ENCODE measurements around the gene FOXD3. TPM values are rescaled to one million over a fixed set of nuclear protein-coding genes. Genes with fewer than 3 reads are reported as not detected.
A peak's percentile ranks its signal among the peaks of the same experiment; 100 is the strongest.

The FOXD3 gene
- total RNA-seq, 2 experiments from 2014 or later: not detected

DNA sequence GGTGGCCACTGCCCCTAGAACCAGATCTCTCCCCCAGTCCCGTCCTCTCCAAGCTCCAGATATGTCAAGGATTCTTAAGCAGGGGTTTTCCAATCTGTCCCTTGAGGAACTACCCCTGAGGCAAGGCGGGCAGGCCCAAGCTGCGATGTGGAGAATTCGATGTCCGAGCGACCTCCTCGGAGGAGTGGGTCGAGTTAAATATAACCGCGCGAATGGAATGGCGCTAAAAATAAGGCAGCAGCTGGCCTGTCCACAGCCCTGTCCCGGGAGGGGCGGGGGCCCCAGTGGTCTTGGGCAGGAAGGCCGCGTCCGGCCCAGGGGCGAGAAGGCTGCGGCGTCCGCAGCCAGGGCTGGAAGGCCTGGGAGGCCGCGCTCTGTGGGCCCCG, 5.8 kb upstream of the FOXD3 start:
- Mint-ChIP-seq H3K36me3 (ENCODE audit: low read depth) (peaks cover 6% of the 10 kb centered on the region), H3K4me3 (no peak overlapping the region), H3K9me3 (peaks cover 8% of the 10 kb centered on the region), H3K4me1 (ENCODE audit: low read depth) (peaks cover 34% of the 10 kb centered on the region), H3K27ac (no peak overlapping the region), H3K27me3 (ENCODE audit: low read depth) (peaks cover 66% of the 10 kb centered on the region)
- CTCF ChIA-PET: interaction anchor here (0.7 to 2.9 kb wide), 5 partner anchors 10 to 222 kb away, joined by 3 to 12 read pairs (median 3); no protein-coding TSS in a partner anchor
- no peak for DNase-seq
- intact Hi-C loops (cut with micrococcal nuclease): loop anchor here (2.0 kb wide), 1 partner anchor 222 kb away; no protein-coding TSS in a partner anchor

DNA sequence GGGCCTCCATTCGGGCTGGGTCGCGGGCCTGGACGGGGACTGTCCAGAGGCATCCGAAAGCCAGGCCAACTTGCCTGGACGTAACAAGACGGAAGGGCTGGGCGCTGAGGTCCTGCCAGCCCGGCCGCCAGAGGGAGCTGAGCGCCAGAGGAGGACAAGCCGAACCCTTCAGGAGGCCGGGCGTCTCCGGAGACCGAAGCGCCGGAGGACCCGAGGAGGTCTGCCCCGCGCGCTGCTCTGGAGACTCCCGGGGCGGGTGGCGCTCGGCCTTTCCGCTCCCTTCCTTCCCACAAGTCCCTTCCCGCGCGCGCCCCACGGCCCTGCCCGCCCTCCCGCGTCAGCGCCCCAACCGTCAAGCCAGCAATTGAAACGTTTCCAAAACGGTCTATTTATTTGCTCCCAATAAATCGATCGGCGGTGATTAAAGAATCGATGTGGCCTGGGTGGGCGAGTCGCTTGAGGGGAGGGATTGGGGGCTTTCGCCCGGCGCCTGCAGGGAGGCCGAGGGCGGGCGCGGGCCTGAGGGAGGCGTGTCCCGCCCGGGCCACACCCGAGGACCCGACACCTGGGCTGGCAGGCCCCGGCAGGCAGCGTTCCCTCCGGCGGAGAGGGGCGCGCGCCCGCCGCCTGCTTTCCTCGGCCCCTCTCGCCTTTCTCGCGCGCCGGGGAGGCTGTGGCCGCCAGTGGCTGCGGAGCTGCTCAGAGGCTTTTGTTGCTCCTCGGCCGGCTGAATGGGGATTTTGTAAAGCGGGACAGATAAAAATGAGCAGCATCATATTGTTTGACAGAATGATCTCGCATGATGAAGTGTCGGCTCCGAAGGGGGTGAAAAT, 5.2 kb upstream of the FOXD3 start:
- Mint-ChIP-seq H3K4me1 (ENCODE audit: low read depth) (peaks cover 38% of the 10 kb centered on the region), H3K9me3 (peaks cover 8% of the 10 kb centered on the region), H3K4me3 (peak overlapping the region; percentile 63), H3K27me3 (ENCODE audit: low read depth) (peaks cover 69% of the 10 kb centered on the region), H3K27ac (no peak overlapping the region), H3K36me3 (ENCODE audit: low read depth) (peaks cover 6% of the 10 kb centered on the region)
- peak; percentile 67 for DNase-seq
- CTCF ChIA-PET: interaction anchor here (0.6 to 2.9 kb wide), 6 partner anchors 9 to 221 kb away, joined by 3 to 12 read pairs (median 3); no protein-coding TSS in a partner anchor
- intact Hi-C loops (cut with micrococcal nuclease): loop anchor here (1.0 to 2.0 kb wide), 2 partner anchors 124 to 222 kb away; no protein-coding TSS in a partner anchor

DNA sequence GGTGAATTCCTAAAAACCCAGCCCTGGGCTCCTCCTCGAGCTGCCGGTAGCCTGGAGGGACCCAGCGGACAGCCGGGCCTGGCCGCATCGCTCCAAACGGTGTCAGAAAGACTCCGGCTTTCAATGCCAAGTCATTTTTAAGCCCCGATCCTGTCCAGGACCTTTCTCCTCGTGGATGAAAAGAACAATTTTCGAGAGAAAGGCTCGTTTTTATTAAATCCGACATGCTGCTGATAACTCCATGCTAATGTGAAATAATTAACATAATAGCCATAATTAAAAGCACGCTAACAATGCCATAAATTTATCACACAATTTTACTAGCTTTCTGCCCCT, 4.6 kb upstream of the FOXD3 start:
- no peak overlapping the region for H3K27ac Mint-ChIP-seq
- intact Hi-C loops (cut with micrococcal nuclease): loop anchor here (1.0 to 2.0 kb wide), 4 partner anchors 10 to 221 kb away; no protein-coding TSS in a partner anchor
- peaks cover 68% of the 10 kb centered on the region for H3K27me3 Mint-ChIP-seq (ENCODE audit: low read depth)
- no peak for DNase-seq
- CTCF ChIA-PET: interaction anchor here (0.6 to 2.9 kb wide), 2 partner anchors 9 to 547 kb away, joined by 4 to 12 read pairs; no protein-coding TSS in a partner anchor
- H3K9me3 Mint-ChIP-seq: peaks cover 8% of the 10 kb centered on the region
- H3K4me3 Mint-ChIP-seq: peak overlapping the region; percentile 63
- peaks cover 6% of the 10 kb centered on the region for H3K36me3 Mint-ChIP-seq (ENCODE audit: low read depth)
- H3K4me1 Mint-ChIP-seq (ENCODE audit: low read depth): peaks cover 38% of the 10 kb centered on the region

DNA sequence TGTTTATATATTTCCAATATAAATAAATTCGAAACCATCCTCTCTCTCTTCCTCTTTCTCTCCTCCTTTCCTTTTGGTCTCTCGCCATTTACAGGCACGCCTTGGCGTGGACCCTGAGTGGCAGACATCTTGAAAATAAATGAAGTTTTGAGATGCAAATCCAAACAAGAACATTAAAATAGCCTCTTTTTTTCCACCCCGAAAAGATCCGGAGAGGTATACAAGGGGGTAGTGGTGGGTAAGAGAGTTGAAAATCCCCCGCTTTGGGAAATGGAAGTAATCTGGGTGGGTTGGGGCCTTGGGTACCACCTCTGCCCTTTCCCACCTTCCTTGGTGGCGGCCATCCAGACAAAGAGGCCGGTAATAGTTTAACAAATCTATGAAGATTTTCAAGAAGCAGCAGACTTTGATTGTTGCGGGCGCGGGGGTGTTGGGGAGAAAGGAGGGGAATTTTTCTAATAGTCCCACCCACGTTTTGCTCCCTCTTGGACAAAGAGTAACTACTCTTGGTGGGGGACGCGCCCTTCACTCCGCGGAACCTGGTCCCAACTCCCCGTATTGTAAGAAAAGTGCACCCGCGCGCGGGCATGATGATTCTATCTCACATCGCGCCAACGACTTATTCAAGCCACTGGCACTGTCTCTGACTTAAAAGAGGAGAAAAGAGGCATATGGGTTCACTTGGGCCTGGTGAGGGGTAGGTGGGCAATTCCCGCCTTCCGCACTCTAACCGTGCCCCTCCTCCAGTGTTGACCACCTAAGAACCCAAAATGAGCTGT, 4.0 kb upstream of the FOXD3 start:
- intact Hi-C loops (cut with micrococcal nuclease): loop anchor here (1.0 to 2.0 kb wide), 2 partner anchors 9 to 14 kb away; no protein-coding TSS in a partner anchor
- CTCF ChIA-PET: interaction anchor here (0.6 to 2.2 kb wide), 2 partner anchors 12 to 546 kb away, joined by 4 to 12 read pairs; no protein-coding TSS in a partner anchor
- DNase-seq: no peak

DNA sequence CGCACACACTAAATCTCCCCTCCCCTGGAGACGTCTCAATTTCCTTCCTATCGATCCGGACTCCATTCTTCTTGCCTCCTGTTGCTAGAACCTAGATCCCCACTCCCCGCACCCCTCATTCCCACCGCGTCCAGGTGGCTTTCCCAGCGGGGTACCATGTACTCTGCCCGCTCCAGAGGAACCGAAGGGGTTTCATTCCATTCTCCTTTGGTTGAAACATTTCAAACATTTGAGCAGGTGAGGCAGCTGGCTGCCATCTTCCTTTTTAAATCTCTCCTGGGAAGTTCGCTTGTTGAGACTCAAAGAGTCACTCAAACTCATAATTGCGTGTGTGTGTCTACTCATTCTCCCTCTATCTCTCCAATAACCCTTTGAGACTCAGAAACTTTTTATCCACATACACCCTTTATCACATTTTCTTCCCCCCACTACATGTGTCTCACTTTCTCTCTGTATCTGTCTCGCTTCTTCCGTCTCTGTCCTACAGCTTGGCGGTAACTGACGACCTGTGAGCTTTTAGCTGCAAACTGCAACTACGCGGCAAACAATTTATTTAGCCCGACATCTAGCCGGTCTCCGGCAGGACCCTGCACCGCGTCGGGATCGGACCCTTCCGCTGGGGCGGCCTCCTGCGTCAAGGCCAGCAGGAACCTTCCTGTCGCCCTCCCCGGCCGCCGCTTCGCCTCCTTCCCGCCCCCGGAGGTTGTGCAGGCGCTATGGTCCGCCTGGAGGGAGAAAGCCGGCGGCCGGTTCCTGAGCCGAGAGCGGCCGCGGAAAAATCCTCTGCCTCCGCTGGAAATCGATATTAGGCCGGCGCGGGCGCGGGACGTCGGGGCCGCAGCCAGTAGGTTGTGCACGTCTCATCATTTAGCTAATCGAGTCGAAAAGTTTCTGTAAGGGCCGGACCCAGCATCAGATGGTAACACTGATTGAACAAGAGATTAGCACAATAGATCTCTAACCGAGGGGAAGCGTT, 3.0 kb upstream of the FOXD3 start:
- CTCF ChIA-PET: interaction anchor here (2.2 kb wide), 1 partner anchor 11 kb away, joined by 12 read pairs; no protein-coding TSS in a partner anchor
- intact Hi-C loops (cut with micrococcal nuclease): loop anchor here (2.0 to 10.0 kb wide), 4 partner anchors 13 to 882 kb away; partner anchors contain the start of genes ROR1 and USP1
- peak overlapping the region; percentile 28 for H3K4me3 Mint-ChIP-seq
- H3K9me3 Mint-ChIP-seq: peaks cover 8% of the 10 kb centered on the region
- no peak overlapping the region for H3K27ac Mint-ChIP-seq
- no peak for DNase-seq
- H3K4me1 Mint-ChIP-seq (ENCODE audit: low read depth): peaks cover 38% of the 10 kb centered on the region
- H3K36me3 Mint-ChIP-seq (ENCODE audit: low read depth): peaks cover 6% of the 10 kb centered on the region
- H3K27me3 Mint-ChIP-seq (ENCODE audit: low read depth): peaks cover 65% of the 10 kb centered on the region

More for the DNA sequence above, 4.0 kb upstream of the FOXD3 start:
- peak overlapping the region; percentile 63 for H3K4me3 Mint-ChIP-seq
- H3K27ac Mint-ChIP-seq: no peak overlapping the region
- H3K27me3 Mint-ChIP-seq (ENCODE audit: low read depth): peaks cover 69% of the 10 kb centered on the region
- peaks cover 38% of the 10 kb centered on the region for H3K4me1 Mint-ChIP-seq (ENCODE audit: low read depth)
- peaks cover 8% of the 10 kb centered on the region for H3K9me3 Mint-ChIP-seq
- peaks cover 6% of the 10 kb centered on the region for H3K36me3 Mint-ChIP-seq (ENCODE audit: low read depth)

DNA sequence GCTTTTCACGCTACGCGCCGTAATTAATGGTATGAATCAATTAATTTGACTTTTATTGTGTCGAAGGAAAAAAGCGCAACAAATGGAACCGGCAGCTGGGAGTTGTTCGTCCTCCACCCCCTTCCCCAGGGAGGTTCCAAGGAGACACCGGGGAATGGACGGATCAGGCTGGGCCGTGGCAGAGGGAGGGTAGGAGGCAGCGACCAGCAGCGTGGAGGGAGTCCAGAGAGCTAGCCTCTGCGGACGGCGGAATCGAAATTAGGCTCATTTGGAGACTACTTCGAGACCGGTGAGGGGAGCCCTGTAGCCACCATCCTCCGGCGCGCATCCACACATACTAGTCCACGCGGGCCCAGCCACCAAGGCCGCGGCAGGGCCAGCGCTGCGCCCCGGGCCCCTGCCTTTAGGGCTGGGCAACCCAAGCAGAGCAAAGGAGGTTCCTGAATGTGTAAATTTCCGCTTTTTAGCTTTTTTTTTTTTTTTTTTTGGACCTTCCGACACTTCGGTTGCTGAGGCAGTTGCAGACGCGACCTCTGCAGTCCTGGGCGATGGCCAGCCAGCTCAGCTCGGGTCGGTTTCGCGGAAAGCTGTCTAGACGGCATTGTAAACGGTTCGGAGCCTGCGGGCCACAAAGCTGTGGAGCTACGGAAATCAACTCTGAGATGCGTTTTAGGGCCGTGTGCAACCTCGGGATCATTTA, 2.2 kb upstream of the FOXD3 start:
- intact Hi-C loops (cut with micrococcal nuclease): loop anchor here (5.0 to 10.0 kb wide), 3 partner anchors 455 to 883 kb away; partner anchors contain the start of genes ROR1 and USP1
- H3K4me1 Mint-ChIP-seq (ENCODE audit: low read depth): peaks cover 42% of the 10 kb centered on the region
- H3K4me3 Mint-ChIP-seq: peak overlapping the region; percentile 24
- no peak for DNase-seq
- H3K27ac Mint-ChIP-seq: no peak overlapping the region
- CTCF ChIA-PET: interaction anchor here (2.2 kb wide), 1 partner anchor 10 kb away, joined by 12 read pairs; no protein-coding TSS in a partner anchor
- H3K9me3 Mint-ChIP-seq: peaks cover 8% of the 10 kb centered on the region
- peaks cover 66% of the 10 kb centered on the region for H3K27me3 Mint-ChIP-seq (ENCODE audit: low read depth)
- H3K36me3 Mint-ChIP-seq (ENCODE audit: low read depth): peaks cover 6% of the 10 kb centered on the region

DNA sequence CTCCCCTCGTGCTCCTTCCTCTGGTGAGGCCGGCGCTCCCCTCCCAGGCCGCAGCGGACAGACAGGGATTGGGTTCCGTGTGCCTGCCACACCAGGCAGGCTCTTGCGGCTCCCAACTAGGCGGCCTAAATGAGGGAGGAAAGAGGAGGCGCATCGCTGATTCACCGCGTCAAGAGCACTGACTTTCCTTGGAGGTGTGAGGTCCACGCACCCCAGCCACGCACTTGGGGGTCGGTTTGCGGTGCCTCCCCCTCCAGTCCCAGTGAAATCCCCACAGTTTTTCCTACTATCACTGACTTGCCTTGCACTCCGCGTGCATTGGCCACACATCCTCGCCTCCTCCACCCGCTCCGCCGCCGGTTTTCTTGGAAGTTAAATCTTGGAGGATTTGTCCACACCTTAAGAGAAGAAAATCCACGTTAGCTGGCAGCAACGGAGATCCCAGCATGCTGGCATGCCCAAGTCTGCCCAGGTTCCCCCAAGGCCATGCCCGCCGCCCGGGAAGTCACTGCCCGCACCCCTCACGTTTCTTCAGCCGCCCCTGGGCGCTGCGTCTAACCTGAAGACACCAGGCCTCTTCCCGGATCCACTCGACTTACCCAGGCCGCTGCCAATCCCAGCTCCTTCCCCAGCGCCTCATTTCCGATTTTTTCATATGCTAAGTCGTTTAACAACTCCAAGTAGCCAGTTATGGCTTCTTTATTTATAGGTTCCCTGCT, 1.1 kb upstream of the FOXD3 start:
- Mint-ChIP-seq H3K4me3 (peak overlapping the region; percentile 72), H3K27ac (peak overlapping the region; percentile 54), H3K4me1 (ENCODE audit: low read depth) (peaks cover 43% of the 10 kb centered on the region), H3K27me3 (ENCODE audit: low read depth) (peaks cover 64% of the 10 kb centered on the region), H3K9me3 (peaks cover 8% of the 10 kb centered on the region), H3K36me3 (ENCODE audit: low read depth) (peaks cover 6% of the 10 kb centered on the region)
- DNase-seq: no peak
- intact Hi-C loops (cut with micrococcal nuclease): loop anchor here (5.0 to 10.0 kb wide), 3 partner anchors 454 to 884 kb away; partner anchors contain the start of genes ROR1 and USP1
- CTCF ChIA-PET: interaction anchor here (2.2 kb wide), 1 partner anchor 9 kb away, joined by 12 read pairs; no protein-coding TSS in a partner anchor

DNA sequence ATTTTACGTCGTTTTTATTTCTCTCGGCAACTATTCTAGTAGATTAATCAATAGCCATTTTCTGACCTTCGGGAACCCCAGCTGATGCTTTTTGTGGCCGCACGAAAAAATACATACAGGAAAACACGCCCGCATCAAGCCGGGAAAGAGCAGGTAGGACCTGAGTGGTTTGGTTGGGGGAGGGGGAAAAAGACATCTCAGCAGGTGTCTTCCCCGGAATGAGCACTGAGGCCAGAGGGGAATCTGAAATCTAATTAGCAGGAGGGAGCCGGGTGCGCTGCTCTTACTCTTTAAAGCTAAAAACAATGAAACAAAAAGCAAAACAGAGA, 618 bp upstream of the FOXD3 start:
- peak overlapping the region; percentile 72 for H3K4me3 Mint-ChIP-seq
- no peak for DNase-seq
- peaks cover 44% of the 10 kb centered on the region for H3K4me1 Mint-ChIP-seq (ENCODE audit: low read depth)
- intact Hi-C loops (cut with micrococcal nuclease): loop anchor here (2.0 to 10.0 kb wide), 5 partner anchors 201 to 884 kb away; partner anchors contain the start of genes EFCAB7, ITGB3BP, PGM1 and ROR1
- CTCF ChIA-PET: no interaction called here
- H3K9me3 Mint-ChIP-seq: peaks cover 8% of the 10 kb centered on the region
- H3K36me3 Mint-ChIP-seq (ENCODE audit: low read depth): peaks cover 6% of the 10 kb centered on the region
- H3K27me3 Mint-ChIP-seq (ENCODE audit: low read depth): peaks cover 66% of the 10 kb centered on the region
- H3K27ac Mint-ChIP-seq: peak overlapping the region; percentile 54

DNA sequence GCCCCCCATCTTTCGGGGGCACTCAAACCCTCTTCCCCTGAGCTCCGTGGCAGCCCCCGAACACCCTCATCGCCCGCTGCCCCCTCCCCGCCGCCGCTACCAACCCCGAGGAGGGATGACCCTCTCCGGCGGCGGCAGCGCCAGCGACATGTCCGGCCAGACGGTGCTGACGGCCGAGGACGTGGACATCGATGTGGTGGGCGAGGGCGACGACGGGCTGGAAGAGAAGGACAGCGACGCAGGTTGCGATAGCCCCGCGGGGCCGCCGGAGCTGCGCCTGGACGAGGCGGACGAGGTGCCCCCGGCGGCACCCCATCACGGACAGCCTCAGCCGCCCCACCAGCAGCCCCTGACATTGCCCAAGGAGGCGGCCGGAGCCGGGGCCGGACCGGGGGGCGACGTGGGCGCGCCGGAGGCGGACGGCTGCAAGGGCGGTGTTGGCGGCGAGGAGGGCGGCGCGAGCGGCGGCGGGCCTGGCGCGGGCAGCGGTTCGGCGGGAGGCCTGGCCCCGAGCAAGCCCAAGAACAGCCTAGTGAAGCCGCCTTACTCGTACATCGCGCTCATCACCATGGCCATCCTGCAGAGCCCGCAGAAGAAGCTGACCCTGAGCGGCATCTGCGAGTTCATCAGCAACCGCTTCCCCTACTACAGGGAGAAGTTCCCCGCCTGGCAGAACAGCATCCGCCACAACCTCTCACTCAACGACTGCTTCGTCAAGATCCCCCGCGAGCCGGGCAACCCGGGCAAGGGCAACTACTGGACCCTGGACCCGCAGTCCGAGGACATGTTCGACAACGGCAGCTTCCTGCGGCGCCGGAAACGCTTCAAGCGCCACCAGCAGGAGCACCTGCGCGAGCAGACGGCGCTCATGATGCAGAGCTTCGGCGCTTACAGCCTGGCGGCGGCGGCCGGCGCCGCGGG, 837 bp downstream of the FOXD3 start:
- Mint-ChIP-seq H3K4me3 (peak overlapping the region; percentile 77), H3K9me3 (peaks cover 8% of the 10 kb centered on the region), H3K36me3 (ENCODE audit: low read depth) (peaks cover 6% of the 10 kb centered on the region), H3K27me3 (ENCODE audit: low read depth) (peaks cover 72% of the 10 kb centered on the region), H3K4me1 (ENCODE audit: low read depth) (peaks cover 45% of the 10 kb centered on the region), H3K27ac (no peak overlapping the region)
- intact Hi-C loops (cut with micrococcal nuclease): loop anchor here (1.0 to 10.0 kb wide), 6 partner anchors 44 to 886 kb away; partner anchors contain the start of genes ALG6, EFCAB7, ITGB3BP and PGM1
- CTCF ChIA-PET: interaction anchor here (0.6 to 1.3 kb wide), 2 partner anchors 12 to 353 kb away, joined by 3 read pairs; no protein-coding TSS in a partner anchor
- peak; percentile 51 for DNase-seq

All from activated naive CD4-positive, alpha-beta T cell treated with anti-CD3 and anti-CD28 coated beads for 36 hours (primary cell).